Naive thymus-derived CD4-positive, alpha-beta T cell (primary cell): ENCODE results near the gene MRPL40. TPM values are rescaled to one million over a fixed set of nuclear protein-coding genes. Genes with fewer than 3 reads are reported as not detected.

Experiments used
- ATAC-seq: fragments of 150-1000 bp; cut with Tn5 transposase; 2 replicates; pipeline ENCODE4 v1.10.0; 2021; ENCODE audit warnings: mild to moderate bottlenecking, moderate library complexity
- CTCF ChIA-PET: fragments of 350-600 bp; sonication (Branson Sonifier 250); formaldehyde crosslinking; loops from one replicate; lab custom pipeline; 2021; ENCODE audit warnings: antibody characterized with exemption; lab: Charles Lee
- POLR2A ChIA-PET: fragments of 350-600 bp; sonication (Branson Sonifier 250); formaldehyde crosslinking; loops from one replicate; lab custom pipeline; 2021; ENCODE audit warnings: antibody characterized with exemption, inconsistent platforms; lab: Charles Lee
- DNase-seq, 9 donors: peaks; one replicate each; pipeline versions ENCODE4 v3.0.0 to v3.0.0-alpha.2; 2020 to 2022; ENCODE audit warnings: mixed read lengths in 1 of 9
- H3K27ac ChIP-seq: one replicate; pipeline ENCODE4 v1.7.0; 2013; ENCODE audit warnings: mild to moderate bottlenecking, low read depth, low read length, moderate library complexity
- H3K27me3 ChIP-seq, 2 donors: one replicate each; pipeline ENCODE4 v1.7.0; 2013; ENCODE audit warnings: low read length in 2 of 2, mild to moderate bottlenecking in 2 of 2, moderate library complexity in 2 of 2; ENCODE audit not compliant: control insufficient read depth in 2 of 2, insufficient read depth in 2 of 2
- H3K36me3 ChIP-seq, 3 experiments: 1 replicate in 2 of 3; 2 replicates in 1 of 3; pipeline ENCODE4 v1.7.0; 2013; ENCODE audit warnings: low read length in 3 of 3, mild to moderate bottlenecking in 3 of 3, moderate library complexity in 1 of 3; ENCODE audit not compliant: insufficient read depth in 3 of 3, control insufficient read depth in 2 of 3
- H3K4me1 ChIP-seq, 2 donors: one replicate each; pipeline ENCODE4 v1.7.0; 2013; ENCODE audit warnings: low read length in 2 of 2, mild to moderate bottlenecking in 2 of 2, moderate library complexity in 1 of 2; ENCODE audit not compliant: control insufficient read depth in 2 of 2, insufficient read depth in 2 of 2
- H3K4me3 ChIP-seq: 2 replicates; pipeline ENCODE4 v1.7.0; 2013; ENCODE audit warnings: mild to moderate bottlenecking, low read length
- H3K9me3 ChIP-seq, 3 experiments: 1 replicate in 2 of 3; 2 replicates in 1 of 3; pipeline ENCODE4 v1.7.0; 2013; ENCODE audit warnings: low read length in 3 of 3; ENCODE audit not compliant: control insufficient read depth in 2 of 3
- H3K27ac Mint-ChIP-seq, 9 donors: one replicate each; pipeline ENCODE4 v1.8.0; 2020 to 2022; ENCODE audit warnings: mixed read lengths in 9 of 9, mild to moderate bottlenecking in 8 of 9, moderate library complexity in 5 of 9, inconsistent platforms in 2 of 9
- H3K27me3 Mint-ChIP-seq, 5 donors: one replicate each; pipeline ENCODE4 v1.8.0; 2021 to 2022; ENCODE audit warnings: mixed read lengths in 5 of 5, mild to moderate bottlenecking in 1 of 5
- H3K36me3 Mint-ChIP-seq, 5 donors: one replicate each; pipeline ENCODE4 v1.8.0; 2020 to 2022; ENCODE audit warnings: mixed read lengths in 5 of 5, mild to moderate bottlenecking in 3 of 5, inconsistent platforms in 1 of 5
- H3K4me1 Mint-ChIP-seq, 7 donors: one replicate each; pipeline ENCODE4 v1.8.0; 2020 to 2022; ENCODE audit warnings: mixed read lengths in 7 of 7, mild to moderate bottlenecking in 3 of 7, inconsistent platforms in 1 of 7
- H3K4me3 Mint-ChIP-seq, 10 donors: one replicate each; pipeline ENCODE4 v1.8.0; 2020 to 2022; ENCODE audit warnings: mild to moderate bottlenecking in 10 of 10, mixed read lengths in 10 of 10, moderate library complexity in 6 of 10, inconsistent platforms in 2 of 10
- H3K9me3 Mint-ChIP-seq, 11 donors: one replicate each; pipeline ENCODE4 v1.8.0; 2020 to 2022; ENCODE audit warnings: mixed read lengths in 11 of 11, mild to moderate bottlenecking in 4 of 11, inconsistent platforms in 1 of 11, moderate library complexity in 1 of 11
- intact Hi-C, 2 donors: fragments of 100-400 bp; cut with micrococcal nuclease; formaldehyde crosslinking; loops; one replicate each; pipeline ENCODE4 v1.15.1; 2023
- polyA plus RNA-seq, 2 donors: library from polyadenylated mRNA; unstranded; fragments of 300-500 nt; fragmentation: Illumina TruSeq; gene quantifications; one replicate each; pipeline ENCODE4 v1.2.3, GENCODE V29; 2021
- total RNA-seq, 6 experiments: library from RNA in 5 of 6; stranded (reverse) in 5 of 6; gene quantifications; 1 replicate in 5 of 6; 2 replicates in 1 of 6; pipeline ENCODE4 v1.2.3 and lab custom pipeline; 2021 to 2026

MRPL40 gene
- total and polyA plus RNA-seq, 7 experiments from 2014 or later = 11.5 to 72.1 (median 17.2) TPM

- Mint-ChIP-seq H3K27me3 (no peaks in the 10 kb centered on the region), H3K36me3 (peaks cover 0 to 29% (median 11%) of the 10 kb centered on the region in 5 donors), H3K9me3 (no peaks in the 10 kb centered on the region), H3K4me3 (no peak overlapping the region), H3K4me1 (peaks cover 6 to 37% (median 29%) of the 10 kb centered on the region in 7 donors), H3K27ac (peak overlapping the region in 3 of 9 donors; percentile 39 to 66 (median 58))
- ChIA-PET CTCF (interaction anchor here (0.6 kb wide), 1 partner anchor 9 kb away, joined by 3 read pairs; no protein-coding TSS in a partner anchor), POLR2A (interaction anchor here (0.6 to 0.8 kb wide), 2 partner anchors 15 to 76 kb away, joined by 3 read pairs; no protein-coding TSS in a partner anchor)
- Histone ChIP-seq H3K27ac (no peak overlapping the region), H3K4me1 (no peaks in the 10 kb centered on the region), H3K27me3 (no peaks in the 10 kb centered on the region), H3K9me3 (no peaks in the 10 kb centered on the region), H3K36me3 (peaks cover 3 to 35% (median 14%) of the 10 kb centered on the region in 3 experiments), H3K4me3 (no peak overlapping the region)
- DNase-seq = no peak
- ATAC-seq = no peak
- intact Hi-C loops = no loop called here
These were observed 19.9 kb upstream of the MRPL40 start for GRCh38 chr22:19412478-19412877.

- no peaks in the 10 kb centered on the region for H3K9me3 ChIP-seq
- Mint-ChIP-seq H3K4me3 (no peak overlapping the region), H3K27me3 (no peaks in the 10 kb centered on the region), H3K36me3 (peaks cover 0 to 25% (median 12%) of the 10 kb centered on the region in 5 donors), H3K9me3 (no peaks in the 10 kb centered on the region), H3K27ac (peak overlapping the region in 3 of 9 donors; percentile 39 to 66 (median 58)), H3K4me1 (peaks cover 6 to 40% (median 32%) of the 10 kb centered on the region in 7 donors)
- no peak overlapping the region for H3K27ac ChIP-seq
- CTCF ChIA-PET = no interaction called here
- DNase-seq (no peak), ATAC-seq (no peak)
- no peak overlapping the region for H3K4me3 ChIP-seq
- peaks cover 3 to 31% (median 10%) of the 10 kb centered on the region in 3 experiments for H3K36me3 ChIP-seq
- no peaks in the 10 kb centered on the region for H3K4me1 ChIP-seq
- POLR2A ChIA-PET = interaction anchor here (0.6 to 0.8 kb wide), 2 partner anchors 15 to 76 kb away, joined by 3 read pairs; no protein-coding TSS in a partner anchor
- intact Hi-C loops = no loop called here
- H3K27me3 ChIP-seq = no peaks in the 10 kb centered on the region
These were observed 19.4 kb upstream of the MRPL40 start for GRCh38 chr22:19412923-19413322.

- Mint-ChIP-seq H3K27me3 (no peaks in the 10 kb centered on the region), H3K9me3 (no peaks in the 10 kb centered on the region), H3K4me1 (peaks cover 39 to 78% (median 67%) of the 10 kb centered on the region in 7 donors), H3K36me3 (peaks cover 0 to 9% (median 0%) of the 10 kb centered on the region in 5 donors), H3K27ac (peak overlapping the region; percentile 81 to 95 (median 91)), H3K4me3 (peak overlapping the region; percentile 7 to 65 (median 48))
- CTCF ChIA-PET = no interaction called here
- peak overlapping the region; percentile 61 for H3K27ac ChIP-seq
- H3K4me1 ChIP-seq = peaks cover 27 to 40% of the 10 kb centered on the region in 2 donors
- intact Hi-C loops = loop anchor here in 1 of 2 donors (1.0 kb wide), 1 partner anchor 11 kb away; no protein-coding TSS in a partner anchor
- H3K36me3 ChIP-seq = no peaks in the 10 kb centered on the region
- POLR2A ChIA-PET = no interaction called here
- ATAC-seq = peak; percentile 53
- no peak overlapping the region for H3K4me3 ChIP-seq
- H3K27me3 ChIP-seq = no peaks in the 10 kb centered on the region
- DNase-seq = no peak
- no peaks in the 10 kb centered on the region for H3K9me3 ChIP-seq
These were observed 13.3 kb upstream of the MRPL40 start for GRCh38 chr22:19419086-19419463.

GRCh38 chr22:19419464-19420178 is 12.7 kb upstream of the MRPL40 start:
- Histone ChIP-seq H3K27ac (peak overlapping the region; percentile 61), H3K36me3 (no peaks in the 10 kb centered on the region), H3K4me3 (no peak overlapping the region), H3K9me3 (no peaks in the 10 kb centered on the region), H3K4me1 (peaks cover 27 to 40% of the 10 kb centered on the region in 2 donors), H3K27me3 (no peaks in the 10 kb centered on the region)
- Mint-ChIP-seq H3K9me3 (no peaks in the 10 kb centered on the region), H3K27ac (peak overlapping the region; percentile 81 to 95 (median 91)), H3K4me1 (peaks cover 39 to 80% (median 71%) of the 10 kb centered on the region in 7 donors), H3K4me3 (peak overlapping the region in 9 of 10 donors; percentile 8 to 65 (median 46)), H3K36me3 (peaks cover 0 to 8% (median 0%) of the 10 kb centered on the region in 5 donors), H3K27me3 (no peaks in the 10 kb centered on the region)
- ATAC-seq (peak; percentile 91), DNase-seq (peak in 8 of 9 donors; percentile 28 to 65 (median 44))
- ChIA-PET POLR2A (interaction anchor here (1.0 to 3.2 kb wide), 2 partner anchors 12 to 25 kb away, joined by 4 to 11 read pairs; partner anchors contain the start of genes HIRA and MRPL40), CTCF (no interaction called here)
- intact Hi-C loops = loop anchor here in 1 of 2 donors (1.0 kb wide), 1 partner anchor 11 kb away; no protein-coding TSS in a partner anchor

GRCh38 chr22:19420321-19420720 is 12.0 kb upstream of the MRPL40 start:
- H3K36me3 Mint-ChIP-seq = peaks cover 0 to 8% (median 0%) of the 10 kb centered on the region in 5 donors
- intact Hi-C loops = no loop called here
- Histone ChIP-seq H3K9me3 (no peaks in the 10 kb centered on the region), H3K27ac (peak overlapping the region; percentile 61), H3K27me3 (no peaks in the 10 kb centered on the region), H3K4me3 (no peak overlapping the region), H3K36me3 (no peaks in the 10 kb centered on the region), H3K4me1 (peaks cover 27 to 45% of the 10 kb centered on the region in 2 donors)
- peak overlapping the region in 8 of 10 donors; percentile 1 to 60 (median 48) for H3K4me3 Mint-ChIP-seq
- DNase-seq = no peak
- peaks cover 39 to 82% (median 74%) of the 10 kb centered on the region in 7 donors for H3K4me1 Mint-ChIP-seq
- no peak for ATAC-seq
- H3K27me3 Mint-ChIP-seq = no peaks in the 10 kb centered on the region
- H3K9me3 Mint-ChIP-seq = no peaks in the 10 kb centered on the region
- peak overlapping the region; percentile 81 to 95 (median 91) for H3K27ac Mint-ChIP-seq
- ChIA-PET POLR2A (interaction anchor here (0.6 to 3.2 kb wide), 5 partner anchors 12 to 124 kb away, joined by 4 to 11 read pairs (median 4); partner anchors contain the start of genes CDC45, HIRA and MRPL40), CTCF (no interaction called here)

- no peaks in the 10 kb centered on the region for H3K27me3 Mint-ChIP-seq
- POLR2A ChIA-PET = interaction anchor here (0.7 to 3.2 kb wide), 1 partner anchor 9 kb away, joined by 3 to 11 read pairs; the partner anchor contains the start of genes HIRA and MRPL40
- H3K9me3 Mint-ChIP-seq = no peaks in the 10 kb centered on the region
- CTCF ChIA-PET = interaction anchor here (0.7 to 0.9 kb wide), 2 partner anchors 29 to 1363 kb away, joined by 3 to 4 read pairs; no protein-coding TSS in a partner anchor
- peak overlapping the region; percentile 27 for H3K27ac ChIP-seq
- peak overlapping the region; percentile 16 to 93 (median 71) for H3K27ac Mint-ChIP-seq
- intact Hi-C loops = no loop called here
- H3K36me3 ChIP-seq = no peaks in the 10 kb centered on the region
- H3K36me3 Mint-ChIP-seq = peaks cover 0 to 17% (median 0%) of the 10 kb centered on the region in 5 donors
- no peak for DNase-seq
- no peaks in the 10 kb centered on the region for H3K9me3 ChIP-seq
- peak overlapping the region in 8 of 10 donors; percentile 1 to 56 (median 14) for H3K4me3 Mint-ChIP-seq
- peaks cover 27 to 45% of the 10 kb centered on the region in 2 donors for H3K4me1 ChIP-seq
- no peaks in the 10 kb centered on the region for H3K27me3 ChIP-seq
- H3K4me1 Mint-ChIP-seq = peaks cover 53 to 93% (median 87%) of the 10 kb centered on the region in 7 donors
- no peak overlapping the region for H3K4me3 ChIP-seq
- no peak for ATAC-seq
These were observed 9.7 kb upstream of the MRPL40 start for GRCh38 chr22:19422440-19423301.
